Activated CD4-positive, alpha-beta memory T cell treated with anti-CD3 and anti-CD28 coated beads for 36 hours (primary cell): Measurements from ENCODE around the gene NR6A1. TPM values are rescaled to one million over a fixed set of nuclear protein-coding genes. Genes with fewer than 3 reads are reported as not detected.

ENCODE experiments used
- CTCF ChIA-PET: fragments of 350-600 bp; sonication (Branson Sonifier 250); formaldehyde crosslinking; loops from one replicate; lab custom pipeline; 2021; ENCODE audit warnings: antibody characterized with exemption, inconsistent platforms; lab: Charles Lee
- POLR2A ChIA-PET: fragments of 350-600 bp; sonication (Branson Sonifier 250); formaldehyde crosslinking; loops from one replicate; lab custom pipeline; 2021; ENCODE audit warnings: antibody characterized with exemption; lab: Charles Lee
- DNase-seq: peaks from one replicate; pipeline ENCODE4 v3.0.0-alpha.2; 2020
- H3K27ac Mint-ChIP-seq: one replicate; pipeline ENCODE4 v1.8.0; 2021; ENCODE audit warnings: mixed read lengths
- H3K27me3 Mint-ChIP-seq: one replicate; pipeline ENCODE4 v1.8.0; 2021; ENCODE audit warnings: mixed read lengths
- H3K36me3 Mint-ChIP-seq: one replicate; pipeline ENCODE4 v1.8.0; 2021; ENCODE audit warnings: mixed read lengths
- H3K4me1 Mint-ChIP-seq: one replicate; pipeline ENCODE4 v1.8.0; 2021; ENCODE audit warnings: low read depth, mixed read lengths
- H3K4me3 Mint-ChIP-seq: one replicate; pipeline ENCODE4 v1.8.0; 2021; ENCODE audit warnings: mild to moderate bottlenecking, mixed read lengths
- H3K9me3 Mint-ChIP-seq: one replicate; pipeline ENCODE4 v1.8.0; 2021; ENCODE audit warnings: mixed read lengths
- intact Hi-C: fragments of 100-400 bp; cut with micrococcal nuclease; formaldehyde crosslinking; loops from one replicate; pipeline ENCODE4 v1.15.1; 2023
- total RNA-seq, 2 experiments: library from RNA; stranded (reverse); gene quantifications; one replicate each; pipeline ENCODE4 v1.2.3, GENCODE V29; 2021

Gene NR6A1
- total RNA-seq, 2 experiments from 2014 or later: 0.61 to 0.83 TPM

DNA sequence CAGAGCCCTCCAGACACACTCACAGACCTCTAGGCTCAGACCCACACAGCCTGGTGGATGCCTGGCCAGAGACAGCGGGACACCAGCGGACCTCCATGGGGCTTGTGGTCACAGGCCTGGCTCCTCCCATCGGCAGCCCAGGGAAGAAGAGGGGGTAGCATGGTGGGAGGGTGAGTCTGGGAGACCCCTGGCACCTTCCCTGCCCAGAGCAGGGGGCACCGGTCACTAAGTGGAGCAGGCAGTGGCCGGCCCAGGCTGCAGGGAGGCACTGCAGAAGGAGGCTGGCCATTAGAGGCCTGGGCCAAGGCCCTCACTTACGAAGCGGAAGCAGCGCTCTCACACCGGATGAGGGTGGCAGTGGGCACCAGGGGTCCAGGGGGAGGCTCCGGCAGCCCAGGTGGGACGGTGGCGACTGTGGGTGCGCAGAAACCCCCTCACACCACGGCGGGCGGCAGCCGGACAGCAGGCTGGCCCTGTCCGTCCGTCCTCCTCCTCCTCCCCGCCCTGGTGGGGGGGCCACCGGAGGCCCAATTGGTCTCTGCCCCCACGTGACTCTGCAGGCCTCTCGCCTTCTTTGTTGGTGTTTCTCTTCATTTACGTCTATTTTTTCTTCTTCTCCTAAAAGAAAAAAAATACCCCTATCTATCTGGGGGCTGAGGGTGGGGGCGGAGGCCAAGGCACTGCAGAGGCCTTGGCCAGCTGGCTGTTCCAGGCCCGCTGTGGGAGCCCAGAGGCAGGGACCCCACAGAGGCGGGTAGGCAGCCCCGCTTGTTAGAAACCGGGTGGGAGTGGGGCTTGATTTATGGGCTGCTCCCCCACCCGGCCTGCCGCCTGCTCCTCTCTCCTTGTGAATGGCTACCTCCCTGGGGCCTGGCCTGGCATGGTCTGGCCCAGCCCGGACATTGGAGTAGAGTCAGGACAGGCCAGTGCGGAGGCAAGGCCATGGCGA, 263.9 kb downstream of the NR6A1 start, which contains the start of gene NR5A1:
TSS of gene NR5A1 (minus strand) at position 469 of the 949 bp plus-strand sequence. CDS start 4,004 bp downstream, outside the sequence.
- H3K27me3 Mint-ChIP-seq: peaks cover 20% of the 10 kb centered on the region
- CTCF ChIA-PET: no interaction called here
- peaks cover 1% of the 10 kb centered on the region for H3K36me3 Mint-ChIP-seq
- DNase-seq: no peak
- H3K9me3 Mint-ChIP-seq: no peaks in the 10 kb centered on the region
- POLR2A ChIA-PET: no interaction called here
- no peak within 1 kb of the TSS for H3K4me3 Mint-ChIP-seq
- no peak within 1 kb of the TSS for H3K27ac Mint-ChIP-seq
- intact Hi-C loops: no loop called here
- H3K4me1 Mint-ChIP-seq: peaks cover 8% of the 10 kb centered on the region

DNA sequence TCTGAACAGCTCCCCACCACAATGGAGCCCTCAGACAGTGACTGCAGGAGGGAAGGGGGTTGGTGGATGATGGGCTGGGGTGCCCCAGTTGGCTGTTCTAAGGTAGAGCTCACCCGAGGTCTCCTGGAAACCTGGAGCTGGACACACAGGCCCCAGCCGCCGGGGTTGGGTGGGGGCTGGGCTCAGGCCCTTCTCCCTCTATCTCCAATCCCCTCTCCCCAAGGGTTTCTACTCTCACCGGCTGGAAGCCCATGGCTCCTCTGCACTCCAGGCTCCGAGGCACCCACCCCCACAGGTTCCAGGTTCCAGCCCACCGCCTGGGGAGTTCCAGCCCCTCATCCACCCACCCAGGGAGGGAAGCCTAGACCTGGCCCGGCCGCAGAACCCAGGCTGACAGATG, 264.7 kb downstream of the NR6A1 start:
- Mint-ChIP-seq H3K4me3 (no peak overlapping the region), H3K4me1 (peaks cover 8% of the 10 kb centered on the region), H3K27me3 (peaks cover 21% of the 10 kb centered on the region), H3K9me3 (no peaks in the 10 kb centered on the region), H3K36me3 (peaks cover 1% of the 10 kb centered on the region), H3K27ac (no peak overlapping the region)
- POLR2A ChIA-PET: no interaction called here
- DNase-seq: no peak
- intact Hi-C loops: no loop called here
- CTCF ChIA-PET: interaction anchor here (0.8 kb wide), 1 partner anchor 1161 kb away, joined by 3 read pairs; no protein-coding TSS in a partner anchor

DNA sequence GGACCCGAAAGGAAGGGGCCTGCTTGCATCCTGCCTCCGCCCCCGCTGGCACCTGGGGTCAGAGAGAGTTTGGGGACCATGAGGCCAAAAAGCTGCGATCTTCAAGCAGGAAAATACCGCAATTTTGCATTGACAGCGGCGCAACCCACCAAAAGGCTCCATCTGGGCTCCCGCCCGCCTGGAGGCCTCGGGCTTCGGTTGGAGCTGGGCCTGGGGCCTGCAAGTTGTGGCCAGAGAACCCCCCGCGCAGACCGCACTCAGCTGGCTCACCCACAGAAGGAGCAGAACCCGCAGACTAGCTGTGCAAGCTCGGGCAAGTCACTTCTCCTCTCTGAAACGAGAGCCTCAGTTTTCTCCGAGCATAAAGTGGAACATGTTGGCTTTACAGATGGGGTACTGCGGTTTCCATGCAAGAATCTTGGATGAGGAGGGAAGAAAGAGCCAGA, 265.2 kb downstream of the NR6A1 start:
- Mint-ChIP-seq H3K4me1 (peaks cover 8% of the 10 kb centered on the region), H3K27ac (no peak overlapping the region), H3K4me3 (no peak overlapping the region), H3K36me3 (peaks cover 1% of the 10 kb centered on the region), H3K9me3 (no peaks in the 10 kb centered on the region), H3K27me3 (peaks cover 21% of the 10 kb centered on the region)
- ChIA-PET POLR2A (no interaction called here), CTCF (interaction anchor here (0.8 kb wide), 1 partner anchor 1161 kb away, joined by 3 read pairs; no protein-coding TSS in a partner anchor)
- DNase-seq: no peak
- intact Hi-C loops: no loop called here

DNA sequence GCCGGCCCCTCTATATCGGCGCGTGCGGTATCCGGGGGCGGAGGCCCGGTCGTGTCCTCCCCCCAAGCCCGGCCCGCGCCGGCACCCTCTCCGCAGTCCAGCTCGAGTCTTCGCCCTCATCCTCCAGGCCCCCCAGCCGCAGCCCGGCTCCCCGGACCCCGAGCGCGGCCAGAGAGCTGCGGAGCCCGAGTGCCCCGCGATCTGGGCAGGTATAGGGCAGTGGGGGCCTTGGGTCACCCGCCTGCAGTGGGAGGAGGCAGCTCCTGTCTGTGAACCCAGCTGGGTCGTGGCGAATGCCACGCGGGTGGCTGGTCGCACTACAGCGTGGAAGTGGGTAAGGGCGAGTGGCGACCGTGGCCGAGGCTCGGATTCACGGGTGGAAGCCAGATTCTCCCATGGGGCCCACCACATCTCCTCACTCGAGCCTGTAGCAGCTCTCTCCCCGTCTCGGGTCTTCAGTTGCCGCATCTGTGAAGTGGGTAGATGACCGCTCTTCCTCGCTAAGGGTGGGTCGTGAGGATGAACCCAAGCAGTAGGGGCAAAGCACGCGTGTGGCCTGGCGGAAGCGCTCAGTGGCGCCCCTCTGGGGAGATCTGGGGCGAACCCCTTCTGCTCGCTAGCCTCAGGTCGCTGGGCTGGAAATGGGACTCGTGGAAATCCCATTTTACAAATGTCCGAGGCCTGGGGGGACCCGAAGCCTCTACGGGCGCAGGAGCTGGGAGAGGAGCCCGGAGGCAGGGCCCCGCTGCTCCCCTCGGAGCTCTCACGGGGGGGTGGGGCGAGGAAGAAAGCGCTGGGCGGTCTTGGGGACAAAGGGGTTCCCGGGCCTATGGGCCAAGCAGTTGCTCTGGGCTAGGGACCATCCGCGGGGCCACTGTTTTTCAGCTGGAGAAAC, 265.9 kb downstream of the NR6A1 start:
- POLR2A ChIA-PET: no interaction called here
- H3K4me3 Mint-ChIP-seq: no peak overlapping the region

DNA sequence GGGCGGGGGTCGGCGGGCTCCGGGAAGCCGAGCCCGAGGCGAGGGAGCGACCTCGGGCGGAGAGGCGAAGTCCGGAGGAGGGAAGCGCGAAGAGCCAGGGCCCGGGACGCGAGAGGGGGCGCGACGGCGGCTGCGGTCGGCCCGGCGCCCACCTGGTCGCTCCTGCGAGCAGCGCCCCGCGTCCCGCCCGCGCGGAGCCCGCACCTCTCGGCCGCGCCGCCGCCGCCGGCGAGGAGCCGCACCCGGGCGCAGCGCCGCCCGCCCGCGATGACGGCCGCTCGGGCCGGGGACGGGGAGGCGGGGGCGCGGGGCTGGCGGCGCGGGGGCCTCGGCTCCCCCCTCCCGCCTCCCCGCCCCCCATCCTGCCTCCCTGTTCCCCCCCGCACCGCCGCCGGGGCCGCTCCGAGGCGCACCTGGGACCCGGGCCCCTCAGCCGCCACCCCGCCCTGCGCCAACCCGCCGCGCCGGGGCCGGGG, 266.5 kb downstream of the NR6A1 start:
- Mint-ChIP-seq H3K36me3 (peaks cover 1% of the 10 kb centered on the region), H3K27ac (no peak overlapping the region), H3K4me1 (peaks cover 15% of the 10 kb centered on the region), H3K27me3 (peaks cover 22% of the 10 kb centered on the region), H3K4me3 (no peak overlapping the region), H3K9me3 (no peaks in the 10 kb centered on the region)
- intact Hi-C loops: no loop called here
- no peak for DNase-seq
- ChIA-PET CTCF (no interaction called here), POLR2A (no interaction called here)

More for the DNA sequence above, 265.9 kb downstream of the NR6A1 start:
- peaks cover 21% of the 10 kb centered on the region for H3K27me3 Mint-ChIP-seq
- CTCF ChIA-PET: interaction anchor here (0.6 to 0.8 kb wide), 2 partner anchors 241 to 1162 kb away, joined by 3 read pairs; no protein-coding TSS in a partner anchor
- DNase-seq: no peak
- H3K36me3 Mint-ChIP-seq: peaks cover 1% of the 10 kb centered on the region
- intact Hi-C loops: no loop called here
- no peak overlapping the region for H3K27ac Mint-ChIP-seq
- H3K9me3 Mint-ChIP-seq: no peaks in the 10 kb centered on the region
- H3K4me1 Mint-ChIP-seq: peaks cover 13% of the 10 kb centered on the region

DNA sequence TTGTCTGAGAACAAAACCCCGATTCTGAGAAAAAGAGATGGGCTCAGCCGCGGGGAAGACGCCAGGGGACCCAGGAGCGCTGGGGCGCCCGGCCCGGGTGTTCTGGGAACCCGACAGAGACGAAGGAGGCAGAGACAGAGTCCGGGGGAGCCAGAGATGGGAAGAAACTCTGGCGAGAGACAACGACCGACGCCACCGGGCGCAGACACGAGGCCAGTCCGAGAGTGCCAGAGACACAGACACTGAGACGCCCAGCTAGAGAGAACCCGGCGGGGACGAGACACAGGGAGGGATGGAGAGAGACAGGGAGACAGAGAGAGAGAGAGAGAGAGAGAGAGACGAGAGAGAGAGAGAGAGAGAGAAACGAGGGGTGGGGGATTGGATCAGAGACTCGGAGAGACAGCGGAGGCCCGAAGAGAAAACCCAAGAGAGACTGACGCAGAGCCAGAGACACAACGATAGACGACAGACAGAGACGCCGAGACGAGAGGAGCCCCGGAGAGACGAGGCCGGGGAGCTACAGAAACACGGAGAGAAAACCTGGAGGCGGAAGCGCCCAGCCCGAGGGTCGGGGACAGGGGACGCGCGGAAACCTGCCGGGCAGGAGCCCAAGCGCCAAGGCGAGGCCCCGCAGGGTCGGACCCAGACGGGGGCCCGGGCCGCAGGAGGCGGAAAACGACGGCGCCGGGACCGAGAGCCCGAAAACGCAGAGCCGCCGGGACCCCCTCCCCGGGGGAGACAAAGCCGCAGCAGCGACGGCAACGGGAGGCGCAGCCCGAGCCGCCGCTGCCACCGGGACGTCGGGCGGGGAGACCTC, 267.2 kb downstream of the NR6A1 start:
- Mint-ChIP-seq H3K9me3 (no peaks in the 10 kb centered on the region), H3K27ac (no peak overlapping the region), H3K36me3 (peaks cover 1% of the 10 kb centered on the region), H3K4me1 (peaks cover 17% of the 10 kb centered on the region), H3K4me3 (no peak overlapping the region), H3K27me3 (peaks cover 23% of the 10 kb centered on the region)
- ChIA-PET POLR2A (no interaction called here), CTCF (no interaction called here)
- no peak for DNase-seq
- intact Hi-C loops: no loop called here

DNA sequence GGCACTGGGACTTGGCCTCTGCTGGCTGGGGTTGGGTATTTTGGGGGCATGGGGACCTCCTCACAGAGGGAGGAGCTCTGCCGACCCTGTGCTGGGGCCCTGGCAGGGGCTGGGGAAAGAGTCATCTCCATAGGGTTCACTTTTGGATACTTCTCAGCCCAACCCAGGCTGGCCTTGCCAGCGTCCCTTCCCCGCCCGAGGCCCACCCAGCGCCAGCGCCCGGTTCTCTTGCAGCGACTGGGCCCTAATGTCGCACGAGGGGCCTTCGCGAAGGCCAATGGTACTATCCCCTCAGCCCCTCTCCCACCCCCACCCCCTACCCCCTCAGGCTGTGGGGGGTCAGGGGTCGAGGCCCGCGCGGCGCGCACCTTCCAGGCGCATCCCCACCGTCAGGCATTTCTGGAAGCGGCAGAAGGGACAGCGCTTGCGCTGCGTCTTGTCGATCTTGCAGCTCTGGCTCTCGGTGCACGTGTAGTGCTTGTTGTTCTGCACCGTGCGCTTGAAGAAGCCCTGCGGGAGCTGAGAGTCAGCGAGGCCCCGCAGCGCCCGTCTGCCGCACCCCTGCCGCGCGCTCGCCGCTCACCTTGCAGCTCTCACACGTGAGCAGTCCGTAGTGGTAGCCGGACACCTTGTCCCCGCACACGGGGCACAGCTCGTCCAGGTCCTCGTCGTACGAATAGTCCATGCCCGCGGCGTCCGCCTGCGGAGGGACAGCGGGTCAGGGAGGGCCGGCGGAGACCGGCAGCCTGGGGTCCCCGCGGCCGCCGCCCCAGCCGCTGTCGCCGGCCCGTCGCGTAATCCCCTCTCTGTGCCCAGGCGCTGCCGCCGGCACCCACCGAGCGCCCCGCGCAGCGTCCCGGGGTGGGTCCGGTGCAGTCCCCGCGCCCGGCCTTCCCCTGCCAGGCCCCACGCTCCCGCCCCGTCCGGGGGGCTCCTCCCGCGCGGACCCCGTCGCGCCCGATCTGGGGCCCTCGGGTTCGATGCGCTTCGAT, 268.1 kb downstream of the NR6A1 start:
- peaks cover 23% of the 10 kb centered on the region for H3K27me3 Mint-ChIP-seq
- ChIA-PET POLR2A (no interaction called here), CTCF (no interaction called here)
- intact Hi-C loops: no loop called here
- H3K4me1 Mint-ChIP-seq: peaks cover 17% of the 10 kb centered on the region
- no peak for DNase-seq
- no peak overlapping the region for H3K27ac Mint-ChIP-seq
- peaks cover 1% of the 10 kb centered on the region for H3K36me3 Mint-ChIP-seq
- H3K4me3 Mint-ChIP-seq: no peak overlapping the region
- H3K9me3 Mint-ChIP-seq: no peaks in the 10 kb centered on the region

DNA sequence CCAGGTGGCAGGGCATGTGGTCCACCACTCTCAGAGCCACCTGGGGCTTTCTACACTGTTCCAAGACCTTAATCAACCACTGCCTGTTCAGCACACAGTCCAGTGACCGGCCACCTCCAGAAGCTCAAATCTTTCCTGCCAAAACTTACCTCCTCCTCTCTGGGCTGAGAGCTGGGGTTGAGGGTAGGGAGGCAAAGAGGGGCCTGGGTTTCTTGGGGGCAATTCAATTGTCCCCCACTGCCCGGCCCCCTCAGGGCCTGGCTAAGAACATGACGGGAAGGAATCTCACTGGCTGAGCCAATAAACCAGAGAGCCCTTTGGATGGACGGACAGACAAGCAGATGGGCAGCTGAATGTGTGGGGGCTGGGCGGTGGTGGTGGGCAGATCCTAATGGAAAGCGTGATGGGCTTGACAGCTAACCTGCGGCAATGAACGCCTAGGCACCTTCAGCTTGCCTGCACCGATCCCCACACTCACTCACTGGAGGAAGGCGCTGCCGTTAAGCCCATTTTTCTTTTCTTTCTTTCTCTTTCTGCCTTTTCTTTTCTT, 269.3 kb downstream of the NR6A1 start:
- Mint-ChIP-seq H3K27ac (no peak overlapping the region), H3K36me3 (peaks cover 1% of the 10 kb centered on the region), H3K9me3 (no peaks in the 10 kb centered on the region), H3K4me3 (no peak overlapping the region), H3K27me3 (peaks cover 23% of the 10 kb centered on the region), H3K4me1 (peaks cover 17% of the 10 kb centered on the region)
- intact Hi-C loops: no loop called here
- DNase-seq: no peak
- CTCF ChIA-PET: interaction anchor here (1.0 to 1.4 kb wide), 2 partner anchors 21 to 35 kb away, joined by 3 read pairs; no protein-coding TSS in a partner anchor
- POLR2A ChIA-PET: no interaction called here

DNA sequence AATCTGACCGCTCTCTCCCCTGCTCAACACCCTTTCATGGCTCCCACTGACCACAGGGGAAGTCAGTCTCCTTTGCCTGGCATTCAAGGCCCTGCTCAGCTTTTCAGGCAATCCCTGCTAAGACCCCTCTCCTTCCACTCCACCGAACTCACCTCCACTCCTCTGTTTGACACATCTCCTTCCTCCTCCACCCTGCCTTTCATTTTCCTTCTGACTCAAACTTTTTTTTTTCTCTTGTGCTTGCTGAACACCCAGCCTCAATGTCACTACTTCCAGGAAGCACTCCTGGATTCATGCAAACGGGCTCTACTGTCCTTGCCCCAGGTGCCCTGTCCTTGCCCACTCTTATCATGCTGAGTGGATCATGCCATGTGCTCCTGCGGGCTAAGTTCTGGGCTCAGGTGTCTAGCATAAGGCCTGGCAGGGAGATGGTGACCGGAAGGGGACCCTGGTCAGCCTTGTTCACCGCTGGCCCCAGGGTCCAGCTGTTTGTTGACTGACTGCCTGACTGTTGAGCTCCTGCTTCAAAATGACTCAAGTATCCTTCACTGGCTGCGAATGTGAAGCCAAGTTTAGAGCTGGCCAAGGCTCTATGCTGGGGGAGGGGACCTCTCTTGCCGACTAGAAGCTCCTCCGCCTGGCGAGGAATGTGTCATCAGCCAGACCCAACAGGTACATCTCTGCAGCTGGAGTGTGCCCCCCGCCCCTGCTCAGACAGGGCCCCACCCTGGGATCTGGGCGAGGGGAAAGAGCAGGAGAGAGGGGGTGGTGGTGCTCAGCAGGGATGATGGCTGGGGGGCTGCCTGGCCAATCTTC, 270.1 kb downstream of the NR6A1 start:
- peaks cover 1% of the 10 kb centered on the region for H3K36me3 Mint-ChIP-seq
- peaks cover 21% of the 10 kb centered on the region for H3K27me3 Mint-ChIP-seq
- ChIA-PET CTCF (interaction anchor here (1.0 to 1.4 kb wide), 2 partner anchors 20 to 36 kb away, joined by 3 read pairs; no protein-coding TSS in a partner anchor), POLR2A (no interaction called here)
- H3K9me3 Mint-ChIP-seq: no peaks in the 10 kb centered on the region
- peaks cover 18% of the 10 kb centered on the region for H3K4me1 Mint-ChIP-seq
- DNase-seq: no peak
- no peak overlapping the region for H3K4me3 Mint-ChIP-seq
- H3K27ac Mint-ChIP-seq: no peak overlapping the region
- intact Hi-C loops: no loop called here
